Natural killer cell (primary cell): ENCODE data around the gene PCDHGA7. TPM values are rescaled to one million over a fixed set of nuclear protein-coding genes. Genes with fewer than 3 reads are reported as not detected.
A peak's percentile ranks its signal among the peaks of the same experiment; 100 is the strongest.
"Not testable (repeated sequence)": the region's sequence is repeated elsewhere in the genome, so short reads cannot be mapped to it uniquely, and the experiment has no call there.

Source experiments
- ATAC-seq, 3 donors: fragments of 150-1000 bp in 2 of 3; fragments of 200-7000 bp in 1 of 3; cut with Tn5 transposase; 1 replicate in 1 of 3; 2 replicates in 2 of 3; pipeline ENCODE4 v1.10.0; 2021; ENCODE audit warnings: mild to moderate bottlenecking in 2 of 3, moderate library complexity in 2 of 3
- DNase-seq, 2 donors: peaks; one replicate each; pipeline versions ENCODE4 v3.0.0 to v3.0.0-alpha.2; 2013 to 2021; ENCODE audit warnings: mixed read lengths in 1 of 2
- H3K27ac ChIP-seq: one replicate; pipeline ENCODE4 v1.5.1; 2013; ENCODE audit warnings: mild to moderate bottlenecking, low read length
- H3K27me3 ChIP-seq: one replicate; pipeline ENCODE4 v1.6.1; 2013; ENCODE audit warnings: low read length; ENCODE audit not compliant: control insufficient read depth, insufficient read depth
- H3K36me3 ChIP-seq: one replicate; pipeline ENCODE4 v1.6.1; 2013; ENCODE audit warnings: low read length; ENCODE audit not compliant: control insufficient read depth, insufficient read depth
- H3K4me1 ChIP-seq: one replicate; pipeline ENCODE4 v1.6.1; 2013; ENCODE audit warnings: low read length; ENCODE audit not compliant: control insufficient read depth, insufficient read depth
- H3K4me3 ChIP-seq: one replicate; pipeline ENCODE4 v1.5.1; 2013; ENCODE audit warnings: low read length
- H3K9me3 ChIP-seq: one replicate; pipeline ENCODE4 v1.6.1; 2013; ENCODE audit warnings: low read length; ENCODE audit not compliant: control insufficient read depth, insufficient read depth
- H3K27ac Mint-ChIP-seq, 2 donors: one replicate each; pipeline ENCODE4 v1.8.0; 2022; ENCODE audit warnings: mild to moderate bottlenecking in 2 of 2, mixed read lengths in 2 of 2, moderate library complexity in 1 of 2
- H3K27me3 Mint-ChIP-seq, 2 donors: one replicate each; pipeline ENCODE4 v1.8.0; 2022; ENCODE audit warnings: low read depth in 2 of 2, mixed read lengths in 2 of 2
- H3K36me3 Mint-ChIP-seq: one replicate; pipeline ENCODE4 v1.8.0; 2022; ENCODE audit warnings: mixed read lengths
- H3K4me1 Mint-ChIP-seq, 2 donors: one replicate each; pipeline ENCODE4 v1.8.0; 2022; ENCODE audit warnings: mixed read lengths in 2 of 2
- H3K4me3 Mint-ChIP-seq: one replicate; pipeline ENCODE4 v1.8.0; 2022; ENCODE audit warnings: mild to moderate bottlenecking, moderate library complexity, mixed read lengths
- H3K9me3 Mint-ChIP-seq, 2 donors: one replicate each; pipeline ENCODE4 v1.8.0; 2022; ENCODE audit warnings: mixed read lengths in 2 of 2
- CTCF ChIP-seq: fragments of 200-600 bp; IDR thresholded peaks from one replicate; pipeline ENCODE4 v1.8.0; 2022; ENCODE audit warnings: antibody characterized with exemption
- WGBS: methylation state at CpG from one replicate; pipeline ENCODE4 v1.1.7; 2013; ENCODE audit warnings: missing lambda C conversion rate; ENCODE audit not compliant: insufficient coverage; 5-methylcytosine and 5-hydroxymethylcytosine counted together
- intact Hi-C: fragments of 100-400 bp; cut with micrococcal nuclease; formaldehyde crosslinking; loops from one replicate; pipeline ENCODE4 v1.14.2; 2022
- total RNA-seq, 4 donors: library from RNA; stranded (reverse); fragments of 120-200 nt in 1 of 4; gene quantifications; one replicate each; pipeline versions ENCODE4 v1.2.3 to v1.2.4, GENCODE V29; 2013 to 2022

Gene PCDHGA7
- total RNA-seq, 3 donors from 2014 or later (not counting 1 experiment from before 2014, with no cell fraction given) = 0.26 to 0.68 TPM; not detected in 1

GRCh38 chr5:141345327-141345726 lies 37.2 kb upstream of the PCDHGA7 start:
- Mint-ChIP-seq H3K27me3 (peaks cover 50 to 86% of the 10 kb centered on the region in 2 donors), H3K36me3 (peaks cover 34% of the 10 kb centered on the region), H3K27ac (no peak overlapping the region), H3K4me3 (no peak overlapping the region), H3K9me3 (peaks cover 6 to 8% of the 10 kb centered on the region in 2 donors), H3K4me1 (no peaks in the 10 kb centered on the region)
- no peaks in the 10 kb centered on the region for H3K4me1 ChIP-seq
- no peaks in the 10 kb centered on the region for H3K36me3 ChIP-seq
- no peak overlapping the region for H3K4me3 ChIP-seq
- 45% methylated on average over 20 of the region's 20 CpGs for WGBS
- intact Hi-C loops = no loop called here
- DNase-seq (no peak), ATAC-seq (no peak)
- no peak overlapping the region for H3K27ac ChIP-seq
- H3K9me3 ChIP-seq = peaks cover 27% of the 10 kb centered on the region
- no peak for TF ChIP-seq CTCF
- peaks cover 34% of the 10 kb centered on the region for H3K27me3 ChIP-seq

- H3K9me3 Mint-ChIP-seq, H3K4me3 ChIP-seq, H3K4me3 Mint-ChIP-seq, H3K27ac Mint-ChIP-seq, H3K4me1 Mint-ChIP-seq, H3K4me1 ChIP-seq, DNase-seq, intact Hi-C loops, H3K27ac ChIP-seq, ATAC-seq, H3K36me3 ChIP-seq: not testable (repeated sequence)
- 45% methylated on average over 20 of the region's 35 CpGs for whole genome bisulfite sequencing
- peaks cover 39% of the 10 kb centered on the region for H3K27me3 ChIP-seq
- H3K9me3 ChIP-seq = peaks cover 30% of the 10 kb centered on the region
- H3K27me3 Mint-ChIP-seq = peaks cover 51 to 86% of the 10 kb centered on the region in 2 donors
- H3K36me3 Mint-ChIP-seq = peaks cover 38% of the 10 kb centered on the region
Observed at GRCh38 chr5:141346017-141346416, 36.5 kb upstream of the PCDHGA7 start.

GRCh38 chr5:141349917-141350619 lies 32.5 kb upstream of the PCDHGA7 start, which contains the start of gene PCDHGB1:
Gene PCDHGB1, plus strand, starts transcription at chr5:141350099. Its CDS starts 162 bp downstream, at chr5:141350261.
- Histone ChIP-seq H3K27me3 (peaks cover 39% of the 10 kb centered on the region), H3K9me3 (peaks cover 31% of the 10 kb centered on the region), H3K36me3 (no peaks in the 10 kb centered on the region), H3K4me3 (no peak within 1 kb of the TSS), H3K4me1 (peaks cover 3% of the 10 kb centered on the region), H3K27ac (no peak within 1 kb of the TSS)
- no peak for TF ChIP-seq CTCF
- peaks cover 50 to 78% of the 10 kb centered on the region in 2 donors for H3K27me3 Mint-ChIP-seq
- ATAC-seq (peak in 2 of 3 donors; percentile 55 to 65), DNase-seq (peak in 1 of 2 donors; percentile 52)
- H3K4me1 Mint-ChIP-seq = no peaks in the 10 kb centered on the region
- no peak within 1 kb of the TSS for H3K27ac Mint-ChIP-seq
- 29% methylated on average over 29 of the region's 29 CpGs for WGBS
- intact Hi-C loops = no loop called here
- peaks cover 25% of the 10 kb centered on the region for H3K36me3 Mint-ChIP-seq
- peaks cover 6 to 8% of the 10 kb centered on the region in 2 donors for H3K9me3 Mint-ChIP-seq
- peak within 1 kb of the TSS; percentile 25 for H3K4me3 Mint-ChIP-seq

- Histone ChIP-seq H3K4me1 (peaks cover 5% of the 10 kb centered on the region), H3K27me3 (peaks cover 52% of the 10 kb centered on the region), H3K36me3 (no peaks in the 10 kb centered on the region), H3K4me3 (no peak overlapping the region), H3K27ac (no peak overlapping the region), H3K9me3 (peaks cover 30% of the 10 kb centered on the region)
- Mint-ChIP-seq H3K27me3 (peaks cover 52 to 78% of the 10 kb centered on the region in 2 donors), H3K9me3 (peaks cover 3 to 8% of the 10 kb centered on the region in 2 donors), H3K4me1 (no peaks in the 10 kb centered on the region), H3K27ac (no peak overlapping the region), H3K36me3 (peaks cover 21% of the 10 kb centered on the region), H3K4me3 (no peak overlapping the region)
- intact Hi-C loops = no loop called here
- no peak for DNase-seq
- ATAC-seq = no peak
- 45% methylated on average over 28 of the region's 36 CpGs for WGBS
- no peak for TF ChIP-seq CTCF
Observed at GRCh38 chr5:141351591-141351990, 31.0 kb upstream of the PCDHGA7 start.
